Common myeloid progenitor, CD34-positive (primary cell): Measurements from ENCODE around the gene PSD4.

Experiments
- CTCF ChIA-PET: fragments of 350-600 bp; sonication (Branson Sonifier 250); formaldehyde crosslinking; loops from one replicate; lab custom pipeline; 2021; ENCODE audit warnings: antibody characterized with exemption; lab: Charles Lee
- POLR2A ChIA-PET: fragments of 350-600 bp; sonication (Branson Sonifier 250); formaldehyde crosslinking; loops from one replicate; lab custom pipeline; 2021; ENCODE audit warnings: antibody characterized with exemption; lab: Charles Lee
- DNase-seq, 3 donors: peaks; one replicate each; pipeline versions ENCODE4 v3.0.0 to v3.0.0-alpha.2; 2013
- H3K27ac ChIP-seq, 2 experiments: 1 replicate in 1 of 2; 2 replicates in 1 of 2; pipeline ENCODE4 v1.7.0; 2013; ENCODE audit warnings: inconsistent platforms in 2 of 2, low read length in 2 of 2, mild to moderate bottlenecking in 2 of 2, low read depth in 1 of 2, moderate library complexity in 1 of 2; ENCODE audit not compliant: severe bottlenecking in 2 of 2, insufficient read depth in 1 of 2, poor library complexity in 1 of 2
- H3K27me3 ChIP-seq, 5 experiments: replicated peaks in 2 of 5; 1 replicate in 3 of 5; 2 replicates in 2 of 5; pipeline versions ENCODE4 v1.6.1 to v1.7.0; 2013; ENCODE audit warnings: low read length in 4 of 5, mild to moderate bottlenecking in 2 of 5, moderate library complexity in 2 of 5, inconsistent platforms in 1 of 5; ENCODE audit not compliant: insufficient read depth in 5 of 5, control insufficient read depth in 4 of 5
- H3K36me3 ChIP-seq, 4 experiments: 1 replicate in 2 of 4; 2 replicates in 2 of 4; pipeline versions ENCODE4 v1.6.1 to v1.7.0; 2013; ENCODE audit warnings: low read length in 3 of 4, control low read depth in 1 of 4, mild to moderate bottlenecking in 1 of 4; ENCODE audit not compliant: control insufficient read depth in 4 of 4, insufficient read depth in 4 of 4
- H3K4me1 ChIP-seq, 4 experiments: 1 replicate in 3 of 4; 2 replicates in 1 of 4; pipeline versions ENCODE4 v1.6.1 to v1.7.1; 2013; ENCODE audit warnings: low read length in 3 of 4, mild to moderate bottlenecking in 3 of 4, control low read depth in 1 of 4, inconsistent platforms in 1 of 4, moderate library complexity in 1 of 4; ENCODE audit not compliant: control insufficient read depth in 4 of 4, insufficient read depth in 4 of 4; ENCODE audit errors: control extremely low read depth in 1 of 4
- H3K4me3 ChIP-seq, 7 experiments: 1 replicate in 4 of 7; 2 replicates in 3 of 7; pipeline versions ENCODE4 v1.5.1 to v1.7.0; 2013; ENCODE audit warnings: mild to moderate bottlenecking in 7 of 7, low read length in 6 of 7, moderate library complexity in 6 of 7, inconsistent platforms in 2 of 7, low read depth in 2 of 7, control low read depth in 1 of 7; ENCODE audit not compliant: insufficient read depth in 4 of 7, control insufficient read depth in 1 of 7; ENCODE audit errors: extremely low read depth in 1 of 7
- H3K9me3 ChIP-seq, 5 experiments: 1 replicate in 4 of 5; 2 replicates in 1 of 5; pipeline versions ENCODE4 v1.6.1 to v1.7.1; 2013; ENCODE audit warnings: low read length in 4 of 5, mild to moderate bottlenecking in 2 of 5, inconsistent platforms in 1 of 5, low read depth in 1 of 5, moderate library complexity in 1 of 5; ENCODE audit not compliant: control insufficient read depth in 4 of 5, insufficient read depth in 2 of 5; ENCODE audit errors: control extremely low read depth in 1 of 5
- WGBS: methylation state at CpG from one replicate; pipeline ENCODE4 v1.1.5; 2013; ENCODE audit not compliant: insufficient coverage; 5-methylcytosine and 5-hydroxymethylcytosine counted together

Gene PSD4

DNA sequence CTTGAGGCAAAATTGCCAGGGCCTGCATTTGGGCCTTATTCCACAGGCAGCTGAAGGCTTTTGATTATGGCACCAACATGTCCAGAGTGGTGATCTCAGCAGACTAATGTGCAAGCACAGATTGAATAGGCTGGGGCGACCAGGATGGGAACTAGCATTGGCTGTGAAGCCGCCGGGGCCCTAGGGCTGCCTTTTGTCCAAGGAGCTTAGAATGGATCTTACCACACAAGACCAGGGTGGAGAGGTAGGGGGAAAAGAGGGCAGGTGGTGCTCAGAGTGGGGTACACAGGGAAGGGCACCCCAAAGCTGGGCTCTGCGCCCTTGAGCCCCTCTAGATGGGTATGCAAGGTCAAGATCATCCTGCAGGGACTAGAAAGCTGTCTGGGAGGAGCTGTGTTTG lies 23.1 kb downstream of the PSD4 start:
- ChIA-PET POLR2A (no interaction called here), CTCF (interaction anchor here (0.6 to 18.0 kb wide), 9 partner anchors 16 to 174 kb away, joined by 3 to 286 read pairs (median 4); partner anchors contain the start of gene PSD4)
- no peak overlapping the region for H3K27ac ChIP-seq
- DNase-seq, result no peak
- WGBS, result 100% methylated on average over 4 of the region's 4 CpGs
- H3K4me3 ChIP-seq, result no peak overlapping the region
- H3K36me3 ChIP-seq, result peaks cover 16 to 90% (median 60%) of the 10 kb centered on the region in 4 experiments
- no peaks in the 10 kb centered on the region for H3K9me3 ChIP-seq
- H3K27me3 ChIP-seq, result no peaks in the 10 kb centered on the region
- H3K4me1 ChIP-seq, result peaks cover 0 to 6% (median 2%) of the 10 kb centered on the region in 4 experiments

DNA sequence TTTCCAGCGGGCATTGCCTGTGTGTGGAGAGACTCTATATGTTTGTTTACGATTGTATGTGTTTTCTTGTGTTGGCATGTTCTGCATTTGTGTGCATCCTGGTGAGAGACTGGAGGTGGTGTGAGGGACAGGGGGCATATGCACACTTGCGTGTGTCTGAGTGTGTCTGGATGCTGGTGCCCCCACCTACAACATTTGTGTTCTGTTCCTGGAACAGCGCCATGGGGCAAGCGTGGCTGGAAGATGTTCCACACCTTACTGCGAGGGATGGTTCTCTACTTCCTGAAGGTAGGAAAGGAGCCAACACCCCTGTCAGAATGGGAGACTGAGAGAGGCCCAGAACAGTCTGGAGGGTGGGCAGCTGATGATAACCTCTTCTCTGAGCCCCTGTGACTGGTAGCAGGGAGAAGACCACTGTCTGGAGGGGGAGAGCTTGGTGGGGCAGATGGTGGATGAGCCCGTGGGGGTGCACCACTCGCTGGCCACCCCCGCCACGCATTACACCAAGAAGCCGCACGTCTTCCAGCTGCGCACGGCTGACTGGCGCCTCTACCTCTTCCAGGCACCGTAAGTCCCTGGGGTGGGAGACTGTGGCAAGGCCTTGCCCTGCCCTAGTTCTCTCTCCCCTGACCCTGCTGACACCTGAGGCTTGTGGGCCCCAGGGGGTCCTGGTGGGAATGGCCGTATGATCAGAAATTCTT lies 23.7 kb downstream of the PSD4 start:
- CTCF ChIA-PET, result interaction anchor here (0.6 to 18.0 kb wide), 15 partner anchors 7 to 173 kb away, joined by 3 to 286 read pairs (median 4); partner anchors contain the start of gene PSD4
- Histone ChIP-seq H3K4me3 (no peak overlapping the region), H3K27ac (no peak overlapping the region), H3K4me1 (peaks cover 0 to 6% (median 2%) of the 10 kb centered on the region in 4 experiments), H3K27me3 (no peaks in the 10 kb centered on the region), H3K9me3 (no peaks in the 10 kb centered on the region), H3K36me3 (peaks cover 19 to 91% (median 63%) of the 10 kb centered on the region in 4 experiments)
- 82% methylated on average over 7 of the region's 17 CpGs for WGBS
- DNase-seq, result no peak
- POLR2A ChIA-PET, result no interaction called here

DNA sequence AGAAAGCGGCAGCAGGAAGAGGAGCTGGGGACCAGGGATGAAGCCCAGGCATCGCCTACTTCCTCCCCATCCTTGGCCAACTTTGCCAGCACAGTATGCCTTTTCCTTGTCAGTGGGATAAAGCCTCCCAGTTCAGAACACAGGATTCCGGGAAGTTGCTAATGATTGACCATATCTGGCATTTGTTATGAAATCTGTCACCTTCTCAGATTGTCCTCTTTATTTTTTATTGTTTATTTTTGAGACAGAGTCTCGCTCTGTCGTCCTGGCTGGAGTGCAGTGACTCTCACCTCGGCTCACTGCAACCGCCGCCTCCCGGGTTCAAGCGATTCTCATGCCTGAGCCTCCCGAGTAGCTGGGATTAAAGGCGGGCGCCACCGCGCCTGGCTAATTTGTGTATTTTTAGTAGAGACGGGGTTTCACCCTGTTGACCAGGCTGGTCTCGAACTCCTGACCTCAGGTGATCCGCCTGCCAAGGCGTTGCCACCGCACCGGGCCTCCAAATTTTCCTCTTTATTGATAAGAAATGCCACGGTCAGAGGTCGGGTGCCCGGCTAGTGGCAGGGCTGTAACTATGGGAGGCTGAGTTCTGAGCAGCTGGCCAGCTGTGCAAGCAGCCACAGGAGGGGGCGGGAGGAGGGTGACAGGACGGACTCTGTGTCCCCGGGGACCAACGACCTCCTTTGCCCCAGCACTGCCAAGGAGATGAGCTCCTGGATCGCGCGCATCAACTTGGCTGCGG lies 24.4 kb downstream of the PSD4 start:
- no peak for DNase-seq
- H3K27ac ChIP-seq, result no peak overlapping the region
- H3K36me3 ChIP-seq, result peaks cover 15 to 91% (median 59%) of the 10 kb centered on the region in 4 experiments
- no peaks in the 10 kb centered on the region for H3K27me3 ChIP-seq
- no peaks in the 10 kb centered on the region for H3K9me3 ChIP-seq
- ChIA-PET POLR2A (interaction anchor here (0.5 kb wide), 1 partner anchor 12 kb away, joined by 3 read pairs; no protein-coding TSS in a partner anchor), CTCF (interaction anchor here (0.6 to 18.0 kb wide), 32 partner anchors 8 to 173 kb away, joined by 3 to 286 read pairs (median 4); partner anchors contain the start of gene PSD4)
- H3K4me1 ChIP-seq, result peaks cover 0 to 6% (median 2%) of the 10 kb centered on the region in 4 experiments
- peak overlapping the region in 4 of 7 experiments; percentile 54 to 86 (median 72) for H3K4me3 ChIP-seq
- 91% methylated on average over 25 of the region's 32 CpGs for WGBS

DNA sequence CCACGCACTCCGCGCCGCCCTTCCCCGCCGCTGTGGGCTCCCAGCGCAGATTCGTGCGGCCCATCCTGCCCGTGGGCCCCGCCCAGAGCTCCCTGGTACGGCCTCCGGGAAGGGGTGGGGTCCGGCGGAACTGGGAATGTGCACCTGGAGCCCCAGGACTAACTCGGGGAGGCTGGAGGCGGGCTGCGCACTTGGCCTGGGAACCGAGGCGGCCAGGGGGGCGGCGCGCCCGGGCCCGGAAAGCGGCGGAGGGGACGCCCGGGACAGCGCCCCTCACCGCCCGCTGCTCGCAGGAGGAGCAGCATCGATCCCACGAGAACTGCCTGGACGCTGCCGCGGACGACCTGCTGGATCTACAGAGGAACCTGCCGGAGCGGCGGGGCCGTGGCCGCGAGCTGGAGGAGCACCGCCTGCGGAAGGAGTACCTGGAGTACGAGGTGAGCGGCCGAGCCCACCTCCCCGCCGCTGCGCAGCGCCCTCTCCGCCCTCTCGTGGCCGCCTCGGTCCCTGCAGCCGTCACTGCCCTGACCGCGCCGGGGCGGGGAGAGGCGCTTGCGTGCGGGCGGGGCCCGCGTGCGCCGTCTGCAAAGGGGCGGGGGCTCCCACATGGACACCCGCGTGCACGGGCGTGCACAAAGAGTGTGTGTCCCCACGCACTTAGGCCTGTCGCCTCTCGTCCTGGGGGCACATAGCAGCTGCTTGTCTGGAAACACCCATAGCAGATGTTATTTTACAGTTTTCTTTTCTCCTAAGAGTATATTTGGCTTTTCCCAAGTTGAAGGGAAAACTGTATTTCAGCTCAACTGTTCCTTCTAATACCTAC lies 25.2 kb downstream of the PSD4 start:
- POLR2A ChIA-PET, result interaction anchor here (0.5 to 0.6 kb wide), 2 partner anchors 11 to 114 kb away, joined by 3 read pairs; no protein-coding TSS in a partner anchor
- WGBS, result 21% methylated on average over 60 of the region's 79 CpGs
- Histone ChIP-seq H3K36me3 (peaks cover 12 to 84% (median 51%) of the 10 kb centered on the region in 4 experiments), H3K27ac (no peak overlapping the region), H3K9me3 (no peaks in the 10 kb centered on the region), H3K4me1 (peaks cover 0 to 7% (median 2%) of the 10 kb centered on the region in 4 experiments), H3K27me3 (no peaks in the 10 kb centered on the region), H3K4me3 (peak overlapping the region in 6 of 7 experiments; percentile 19 to 86 (median 62))
- peak; percentile 72 to 79 (median 78) for DNase-seq
- CTCF ChIA-PET, result interaction anchor here (0.6 to 18.0 kb wide), 41 partner anchors 8 to 172 kb away, joined by 3 to 286 read pairs (median 4); partner anchors contain the start of gene PSD4

- CTCF ChIA-PET, result interaction anchor here (0.6 to 18.0 kb wide), 21 partner anchors 10 to 189 kb away, joined by 3 to 286 read pairs (median 5); partner anchors contain the start of gene PSD4
- Histone ChIP-seq H3K36me3 (peaks cover 12 to 73% (median 42%) of the 10 kb centered on the region in 4 experiments), H3K27ac (no peak overlapping the region), H3K4me3 (no peak overlapping the region), H3K27me3 (no peaks in the 10 kb centered on the region), H3K9me3 (no peaks in the 10 kb centered on the region), H3K4me1 (peaks cover 0 to 11% (median 7%) of the 10 kb centered on the region in 4 experiments)
- POLR2A ChIA-PET, result no interaction called here
- DNase-seq, result peak in 2 of 3 donors; percentile 14 to 17
- WGBS, result 94% methylated on average over 3 of the region's 4 CpGs
These were observed 26.5 kb downstream of the PSD4 start for GRCh38 chr2:113200236-113200635.

GRCh38 chr2:113200736-113201490 lies 27.1 kb downstream of the PSD4 start:
- no peak overlapping the region for H3K27ac ChIP-seq
- peaks cover 0 to 11% (median 7%) of the 10 kb centered on the region in 4 experiments for H3K4me1 ChIP-seq
- H3K9me3 ChIP-seq, result no peaks in the 10 kb centered on the region
- WGBS, result 99% methylated on average over 16 of the region's 17 CpGs
- POLR2A ChIA-PET, result no interaction called here
- no peak overlapping the region for H3K4me3 ChIP-seq
- DNase-seq, result no peak
- H3K27me3 ChIP-seq, result no peaks in the 10 kb centered on the region
- peaks cover 8 to 67% (median 37%) of the 10 kb centered on the region in 4 experiments for H3K36me3 ChIP-seq
- CTCF ChIA-PET, result interaction anchor here (0.6 to 18.0 kb wide), 23 partner anchors 13 to 207 kb away, joined by 3 to 286 read pairs (median 6); partner anchors contain the start of gene PSD4
